Activated T-helper 2 cell treated with anti-CD3 and anti-CD28 coated beads, Interferon-gamma antibody, Interleukin-2, Interleukin-4, amounts not matched to agents 10 μg/mL and 5 μg/mL and 100 μg/mL, durations not matched to agents 14 hours and 24 hours and 36 hours (primary cell): ENCODE data around the gene LENG1. TPM values are rescaled to one million over a fixed set of nuclear protein-coding genes. Genes with fewer than 3 reads are reported as not detected.
"Not testable (repeated sequence)": the region's sequence is repeated elsewhere in the genome, so short reads cannot be mapped to it uniquely, and the experiment has no call there.

Experiments used
- DNase-seq: peaks from one replicate; pipeline ENCODE4 v3.0.0; 2021; ENCODE audit warnings: low spot score
- H3K27ac Mint-ChIP-seq: one replicate; pipeline ENCODE4 v1.8.0; 2021; ENCODE audit warnings: mixed read lengths
- H3K27me3 Mint-ChIP-seq: one replicate; pipeline ENCODE4 v1.8.0; 2021; ENCODE audit warnings: low read depth, mixed read lengths
- H3K36me3 Mint-ChIP-seq: one replicate; pipeline ENCODE4 v1.8.0; 2021; ENCODE audit warnings: low read depth, mixed read lengths
- H3K4me1 Mint-ChIP-seq: one replicate; pipeline ENCODE4 v1.8.0; 2021; ENCODE audit warnings: low read depth, mixed read lengths
- H3K4me3 Mint-ChIP-seq: one replicate; pipeline ENCODE4 v1.8.0; 2021; ENCODE audit warnings: low read depth, mild to moderate bottlenecking, moderate library complexity, mixed read lengths
- H3K9me3 Mint-ChIP-seq: one replicate; pipeline ENCODE4 v1.8.0; 2021; ENCODE audit warnings: mixed read lengths
- intact Hi-C: fragments of 100-400 bp; cut with micrococcal nuclease; formaldehyde crosslinking; loops from one replicate; pipeline ENCODE4 v1.15.1; 2023
- total RNA-seq: library from RNA; stranded (reverse); gene quantifications from 2 replicates; pipeline ENCODE4 v1.2.3, GENCODE V29; 2022

The LENG1 gene
- total RNA-seq: 4.0 and 5.1 TPM in 2 replicates

- H3K36me3 Mint-ChIP-seq: peaks cover 26% of the 10 kb centered on the region
Observed at GRCh38 chr19:54159352-54160181, at the start of gene LENG1. Gene LENG1, minus strand, starts transcription at chr19:54159721. Its CDS starts 26 bp downstream, at chr19:54159695.

DNA sequence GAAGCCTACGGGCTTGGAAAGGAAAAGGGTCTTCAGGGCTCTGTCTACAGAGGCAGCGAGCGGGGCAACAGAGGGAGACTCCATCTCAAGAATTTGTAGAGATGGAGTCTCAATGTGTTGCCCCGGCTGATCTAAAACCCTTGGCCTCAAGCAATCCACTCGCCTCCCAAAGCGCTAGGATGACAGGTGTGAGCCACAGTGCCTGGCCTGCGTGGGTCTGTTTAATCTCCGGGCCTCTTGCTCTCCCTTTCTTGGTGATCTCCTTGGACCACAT is 49.2 kb upstream of the LENG1 start:
- Mint-ChIP-seq H3K27ac (peak overlapping the region; percentile 92), H3K4me1 (peaks cover 67% of the 10 kb centered on the region), H3K4me3 (peak overlapping the region; percentile 62), H3K9me3 (no peaks in the 10 kb centered on the region), H3K36me3 (peaks cover 84% of the 10 kb centered on the region), H3K27me3 (no peaks in the 10 kb centered on the region)
- no peak for DNase-seq
- intact Hi-C loops: loop anchor here (10.0 kb wide), 1 partner anchor 1046 kb away; the partner anchor contains the start of gene PPP6R1

More at GRCh38 chr19:54159352-54160181, at the start of gene LENG1:
- peaks cover 49% of the 10 kb centered on the region for H3K4me1 Mint-ChIP-seq
- H3K27ac Mint-ChIP-seq: peak within 1 kb of the TSS; percentile 99
- H3K27me3 Mint-ChIP-seq: no peaks in the 10 kb centered on the region
- intact Hi-C loops: loop anchor here (1.0 to 2.0 kb wide), 6 partner anchors 22 to 72 kb away; partner anchors contain the start of genes CNOT3, PRPF31, RPS9 and TFPT
- peak; percentile 99 for DNase-seq
- H3K4me3 Mint-ChIP-seq: peak within 1 kb of the TSS; percentile 99
- H3K9me3 Mint-ChIP-seq: no peaks in the 10 kb centered on the region

DNA sequence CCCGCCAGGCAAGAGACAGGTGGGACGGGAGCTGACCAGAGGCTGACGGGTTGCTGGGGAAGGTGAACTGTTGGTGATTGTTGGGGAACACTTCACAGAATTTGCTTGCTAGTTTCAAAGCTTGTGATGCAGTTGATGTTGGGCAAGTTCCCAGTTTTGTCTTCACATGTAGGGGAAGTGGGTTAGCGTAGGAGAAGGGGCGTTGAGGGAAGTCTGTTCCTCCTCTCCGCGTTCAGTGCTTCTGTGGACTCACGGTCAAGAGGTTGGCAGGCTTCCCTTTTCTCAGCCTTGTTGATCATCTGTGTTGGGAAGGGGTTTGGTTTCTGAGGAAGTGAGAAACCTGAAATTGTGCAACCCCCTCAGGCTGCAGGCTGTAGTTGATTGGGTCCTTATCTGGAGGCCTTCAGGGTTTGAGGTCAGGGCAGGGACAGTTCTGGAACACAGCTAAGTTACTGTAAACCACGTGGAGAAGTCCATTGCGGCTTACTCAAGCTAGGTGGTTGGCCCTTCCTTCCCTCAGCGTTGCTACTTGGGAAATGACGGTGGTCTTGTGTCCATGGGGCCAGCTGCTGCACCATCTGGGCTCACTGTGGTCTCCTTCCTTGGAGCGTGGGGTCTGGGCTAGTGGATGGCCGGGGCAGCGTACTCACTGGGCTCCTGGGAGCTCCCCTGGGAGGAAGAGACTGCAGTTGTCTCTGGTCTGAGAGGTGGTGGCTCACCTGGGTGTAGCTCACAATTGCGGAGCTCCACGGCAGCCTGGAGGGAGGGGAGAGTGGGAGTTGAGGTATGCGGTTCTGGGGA is 48.7 kb upstream of the LENG1 start:
- H3K27me3 Mint-ChIP-seq: no peaks in the 10 kb centered on the region
- H3K36me3 Mint-ChIP-seq: peaks cover 87% of the 10 kb centered on the region
- peak overlapping the region; percentile 92 for H3K27ac Mint-ChIP-seq
- H3K4me1 Mint-ChIP-seq: peaks cover 70% of the 10 kb centered on the region
- intact Hi-C loops: loop anchor here (10.0 kb wide), 1 partner anchor 1047 kb away; the partner anchor contains the start of gene PPP6R1
- peak overlapping the region; percentile 62 for H3K4me3 Mint-ChIP-seq
- no peak for DNase-seq
- no peaks in the 10 kb centered on the region for H3K9me3 Mint-ChIP-seq

GRCh38 chr19:54207676-54207982 is 48.1 kb upstream of the LENG1 start:
- Mint-ChIP-seq H3K27ac (peak overlapping the region; percentile 92), H3K36me3 (peaks cover 87% of the 10 kb centered on the region), H3K9me3 (no peaks in the 10 kb centered on the region), H3K27me3 (no peaks in the 10 kb centered on the region), H3K4me3 (peak overlapping the region; percentile 67), H3K4me1 (peaks cover 76% of the 10 kb centered on the region)
- DNase-seq: no peak
- intact Hi-C loops: loop anchor here (10.0 kb wide), 1 partner anchor 1047 kb away; the partner anchor contains the start of gene PPP6R1

GRCh38 chr19:54207193-54207592 is 47.7 kb upstream of the LENG1 start:
- not testable (repeated sequence) for H3K9me3 Mint-ChIP-seq, H3K27me3 Mint-ChIP-seq, DNase-seq
- Mint-ChIP-seq H3K36me3 (peaks cover 90% of the 10 kb centered on the region), H3K4me1 (peaks cover 80% of the 10 kb centered on the region), H3K27ac (peak overlapping the region; percentile 92), H3K4me3 (peak overlapping the region; percentile 67)
- intact Hi-C loops: loop anchor here (10.0 kb wide), 1 partner anchor 1048 kb away; the partner anchor contains the start of gene PPP6R1

DNA sequence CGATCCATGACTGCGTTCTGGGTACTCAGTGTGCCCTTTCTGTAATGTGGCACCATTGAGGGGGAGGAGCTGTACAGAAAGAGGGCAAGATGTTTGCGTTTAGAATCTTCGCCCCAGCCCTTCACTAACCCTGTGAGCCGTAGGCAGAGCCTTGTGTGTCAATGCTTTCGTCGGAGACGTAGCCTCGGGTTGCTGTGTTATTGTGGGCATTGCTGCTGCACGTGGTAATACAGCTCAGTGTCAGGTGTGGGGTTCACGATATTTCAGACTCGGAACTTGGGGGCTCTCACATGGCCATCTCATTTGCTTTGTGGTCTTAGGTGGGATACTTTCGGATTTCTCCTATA is 47.3 kb upstream of the LENG1 start:
- Mint-ChIP-seq H3K4me1 (peaks cover 82% of the 10 kb centered on the region), H3K27ac (peak overlapping the region; percentile 92), H3K9me3 (no peaks in the 10 kb centered on the region), H3K27me3 (no peaks in the 10 kb centered on the region), H3K36me3 (peaks cover 91% of the 10 kb centered on the region), H3K4me3 (peak overlapping the region; percentile 67)
- intact Hi-C loops: loop anchor here (10.0 kb wide), 1 partner anchor 1048 kb away; the partner anchor contains the start of gene PPP6R1
- no peak for DNase-seq

DNA sequence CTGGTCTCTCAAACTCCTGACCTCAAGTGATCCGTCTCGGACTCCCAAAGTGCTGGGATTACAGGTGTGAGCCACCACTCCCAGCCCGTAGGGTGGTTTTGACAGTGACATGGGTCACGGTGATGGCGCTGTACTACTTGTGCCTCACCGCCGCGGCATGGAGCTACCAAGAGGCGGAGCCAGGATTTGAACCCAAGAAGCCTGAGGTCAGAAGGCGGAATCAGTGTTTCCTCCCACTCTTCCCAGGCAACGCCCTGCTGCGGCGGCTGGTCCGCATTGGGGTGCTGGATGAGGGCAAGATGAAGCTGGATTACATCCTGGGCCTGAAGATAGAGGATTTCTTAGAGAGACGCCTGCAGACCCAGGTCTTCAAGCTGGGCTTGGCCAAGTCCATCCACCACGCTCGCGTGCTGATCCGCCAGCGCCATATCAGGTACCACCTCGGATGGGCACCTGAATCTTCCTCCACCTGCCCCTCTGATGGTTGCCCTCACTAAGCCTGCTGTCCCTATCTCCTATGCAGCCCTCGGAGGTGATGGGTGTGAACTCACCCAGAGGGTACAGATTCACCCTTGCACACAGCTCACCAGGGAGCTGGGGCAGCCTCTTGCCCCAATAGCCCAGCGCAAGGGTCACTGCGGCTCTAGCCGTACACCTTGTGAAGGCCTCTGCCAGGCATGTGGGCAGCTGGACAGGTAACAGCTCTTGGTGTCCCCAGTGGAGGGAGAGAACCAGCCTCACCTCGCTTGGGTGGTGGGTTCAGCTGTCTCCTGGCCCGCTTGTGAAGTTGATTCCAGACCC is 46.7 kb upstream of the LENG1 start:
- no peaks in the 10 kb centered on the region for H3K9me3 Mint-ChIP-seq
- H3K27me3 Mint-ChIP-seq: no peaks in the 10 kb centered on the region
- intact Hi-C loops: loop anchor here (10.0 kb wide), 1 partner anchor 1049 kb away; the partner anchor contains the start of gene PPP6R1
- DNase-seq: no peak
- H3K36me3 Mint-ChIP-seq: peaks cover 94% of the 10 kb centered on the region
- peaks cover 84% of the 10 kb centered on the region for H3K4me1 Mint-ChIP-seq
- peak overlapping the region; percentile 67 for H3K4me3 Mint-ChIP-seq
- H3K27ac Mint-ChIP-seq: peak overlapping the region; percentile 92

DNA sequence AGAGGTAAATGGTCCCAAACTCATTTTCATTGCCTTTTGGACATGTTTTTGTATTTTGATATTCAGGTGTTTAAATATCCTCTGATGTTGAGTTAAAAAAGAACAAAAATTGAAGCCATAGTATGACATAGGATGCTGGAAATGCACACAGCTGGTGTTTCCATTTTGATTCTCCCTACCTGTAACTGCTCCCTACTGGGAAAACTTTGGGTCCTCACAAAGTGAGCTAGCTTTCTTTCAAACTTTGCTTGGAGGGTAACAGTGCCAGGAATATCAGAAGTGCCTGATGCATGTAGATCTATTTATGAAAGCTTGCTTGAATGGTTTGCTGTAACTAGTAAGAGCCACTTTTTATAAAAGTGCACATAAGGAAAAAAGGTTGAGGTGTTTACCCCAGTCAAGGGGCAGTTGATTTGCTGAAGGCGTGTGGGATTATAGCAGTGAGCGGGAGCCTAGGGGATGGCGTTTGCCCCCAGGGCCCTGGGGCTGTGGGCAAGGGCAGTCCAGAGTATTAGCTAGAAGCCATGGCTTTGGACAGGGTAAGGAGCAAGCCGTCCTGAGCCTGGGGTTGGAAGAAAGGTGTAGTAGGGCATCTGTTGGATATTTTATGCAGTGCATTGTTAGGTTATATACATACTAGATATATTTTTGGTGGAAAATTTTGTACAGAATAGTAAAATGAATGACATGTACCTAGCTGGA is 45.4 kb upstream of the LENG1 start:
- no peak for DNase-seq
- H3K27ac Mint-ChIP-seq: peak overlapping the region; percentile 28
- H3K4me3 Mint-ChIP-seq: peak overlapping the region; percentile 99
- H3K27me3 Mint-ChIP-seq: no peaks in the 10 kb centered on the region
- intact Hi-C loops: loop anchor here (10.0 kb wide), 1 partner anchor 1050 kb away; the partner anchor contains the start of gene PPP6R1
- peaks cover 72% of the 10 kb centered on the region for H3K4me1 Mint-ChIP-seq
- H3K9me3 Mint-ChIP-seq: no peaks in the 10 kb centered on the region
- peaks cover 90% of the 10 kb centered on the region for H3K36me3 Mint-ChIP-seq

- Mint-ChIP-seq H3K4me3 (peak overlapping the region; percentile 99), H3K4me1 (peaks cover 61% of the 10 kb centered on the region), H3K9me3 (no peaks in the 10 kb centered on the region), H3K36me3 (peaks cover 76% of the 10 kb centered on the region), H3K27me3 (no peaks in the 10 kb centered on the region), H3K27ac (no peak overlapping the region)
- no peak for DNase-seq
- intact Hi-C loops: loop anchor here (10.0 kb wide), 1 partner anchor 1052 kb away; the partner anchor contains the start of gene PPP6R1
Observed at GRCh38 chr19:54203151-54203611, 43.7 kb upstream of the LENG1 start.

GRCh38 chr19:54201980-54202379 is 42.5 kb upstream of the LENG1 start:
- H3K27me3 Mint-ChIP-seq: no peaks in the 10 kb centered on the region
- intact Hi-C loops: loop anchor here (2.0 to 10.0 kb wide), 2 partner anchors 43 to 1053 kb away; partner anchors contain the start of genes LENG1 and PPP6R1
- H3K36me3 Mint-ChIP-seq: peaks cover 64% of the 10 kb centered on the region
- H3K4me3 Mint-ChIP-seq: peak overlapping the region; percentile 99
- peak overlapping the region; percentile 100 for H3K27ac Mint-ChIP-seq
- H3K4me1 Mint-ChIP-seq: peaks cover 50% of the 10 kb centered on the region
- no peak for DNase-seq
- H3K9me3 Mint-ChIP-seq: no peaks in the 10 kb centered on the region

DNA sequence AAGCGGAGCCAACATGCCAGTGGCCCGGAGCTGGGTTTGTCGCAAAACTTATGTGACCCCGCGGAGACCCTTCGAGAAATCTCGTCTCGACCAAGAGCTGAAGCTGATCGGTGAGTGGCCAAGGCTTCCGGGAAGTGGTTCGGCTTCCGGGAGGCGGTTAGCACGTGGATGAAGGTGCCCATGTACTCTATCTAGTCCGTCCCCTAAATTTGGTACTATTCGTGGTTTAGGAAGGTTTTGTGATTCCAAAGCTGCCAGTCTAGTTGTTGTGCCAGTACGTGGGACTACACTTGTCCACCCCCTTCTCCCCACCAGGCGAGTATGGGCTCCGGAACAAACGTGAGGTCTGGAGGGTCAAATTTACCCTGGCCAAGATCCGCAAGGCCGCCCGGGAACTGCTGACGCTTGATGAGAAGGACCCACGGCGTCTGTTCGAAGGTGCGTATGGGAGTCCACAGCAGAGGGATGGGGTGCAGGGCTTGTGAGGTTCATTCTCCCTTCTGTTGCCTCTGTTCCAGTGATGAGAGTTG is 41.7 kb upstream of the LENG1 start:
- H3K4me1 Mint-ChIP-seq: peaks cover 43% of the 10 kb centered on the region
- no peaks in the 10 kb centered on the region for H3K9me3 Mint-ChIP-seq
- intact Hi-C loops: loop anchor here (2.0 to 10.0 kb wide), 2 partner anchors 42 to 1054 kb away; partner anchors contain the start of genes LENG1 and PPP6R1
- no peak for DNase-seq
- peaks cover 57% of the 10 kb centered on the region for H3K36me3 Mint-ChIP-seq
- peak overlapping the region; percentile 100 for H3K27ac Mint-ChIP-seq
- peak overlapping the region; percentile 99 for H3K4me3 Mint-ChIP-seq
- no peaks in the 10 kb centered on the region for H3K27me3 Mint-ChIP-seq
